Measurements from ENCODE around the gene AMDHD1.

AMDHD1 gene, protein sequence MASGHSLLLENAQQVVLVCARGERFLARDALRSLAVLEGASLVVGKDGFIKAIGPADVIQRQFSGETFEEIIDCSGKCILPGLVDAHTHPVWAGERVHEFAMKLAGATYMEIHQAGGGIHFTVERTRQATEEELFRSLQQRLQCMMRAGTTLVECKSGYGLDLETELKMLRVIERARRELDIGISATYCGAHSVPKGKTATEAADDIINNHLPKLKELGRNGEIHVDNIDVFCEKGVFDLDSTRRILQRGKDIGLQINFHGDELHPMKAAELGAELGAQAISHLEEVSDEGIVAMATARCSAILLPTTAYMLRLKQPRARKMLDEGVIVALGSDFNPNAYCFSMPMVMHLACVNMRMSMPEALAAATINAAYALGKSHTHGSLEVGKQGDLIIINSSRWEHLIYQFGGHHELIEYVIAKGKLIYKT

GRCh38 chr12:95943330-95943842, at the start of gene AMDHD1:
Gene AMDHD1, plus strand, starts transcription at chr12:95943331. Its CDS starts 68 bp downstream, at chr12:95943399.
- in situ Hi-C loops (cut with MboI; ENCODE audit: low sequenced_read_pairs) = no loop called here

GRCh38 chr12:95896846-95897245, 46.3 kb upstream of the AMDHD1 start:
- in situ Hi-C loops (cut with MboI; ENCODE audit: low sequenced_read_pairs) = no loop called here

GRCh38 chr12:95898081-95898480, 45.0 kb upstream of the AMDHD1 start:
- in situ Hi-C loops (cut with MboI; ENCODE audit: low sequenced_read_pairs) = no loop called here

DNA sequence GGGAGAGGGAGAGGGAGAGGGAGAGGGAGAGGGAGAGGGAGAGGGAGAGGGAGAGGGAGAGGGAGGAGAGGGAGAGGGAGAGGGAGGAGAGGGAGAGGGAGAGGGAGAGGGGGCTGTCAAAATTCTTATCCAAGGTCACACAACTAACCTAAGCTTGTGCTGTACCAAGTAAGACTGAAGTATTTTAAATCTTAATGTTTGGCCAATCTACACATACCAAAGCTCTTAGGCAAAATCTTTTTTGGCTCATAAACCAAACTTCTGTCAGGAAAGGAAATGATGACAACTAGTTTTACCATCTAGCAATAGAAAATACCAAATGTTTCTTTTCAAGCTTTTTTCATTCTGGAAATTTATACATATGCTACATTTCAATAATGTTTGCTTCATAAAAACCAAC, 34.6 kb upstream of the AMDHD1 start:
- in situ Hi-C loops (cut with MboI; ENCODE audit: low sequenced_read_pairs) = no loop called here

GRCh38 chr12:95909871-95910270, 33.3 kb upstream of the AMDHD1 start:
- in situ Hi-C loops (cut with MboI; ENCODE audit: low sequenced_read_pairs) = no loop called here

DNA sequence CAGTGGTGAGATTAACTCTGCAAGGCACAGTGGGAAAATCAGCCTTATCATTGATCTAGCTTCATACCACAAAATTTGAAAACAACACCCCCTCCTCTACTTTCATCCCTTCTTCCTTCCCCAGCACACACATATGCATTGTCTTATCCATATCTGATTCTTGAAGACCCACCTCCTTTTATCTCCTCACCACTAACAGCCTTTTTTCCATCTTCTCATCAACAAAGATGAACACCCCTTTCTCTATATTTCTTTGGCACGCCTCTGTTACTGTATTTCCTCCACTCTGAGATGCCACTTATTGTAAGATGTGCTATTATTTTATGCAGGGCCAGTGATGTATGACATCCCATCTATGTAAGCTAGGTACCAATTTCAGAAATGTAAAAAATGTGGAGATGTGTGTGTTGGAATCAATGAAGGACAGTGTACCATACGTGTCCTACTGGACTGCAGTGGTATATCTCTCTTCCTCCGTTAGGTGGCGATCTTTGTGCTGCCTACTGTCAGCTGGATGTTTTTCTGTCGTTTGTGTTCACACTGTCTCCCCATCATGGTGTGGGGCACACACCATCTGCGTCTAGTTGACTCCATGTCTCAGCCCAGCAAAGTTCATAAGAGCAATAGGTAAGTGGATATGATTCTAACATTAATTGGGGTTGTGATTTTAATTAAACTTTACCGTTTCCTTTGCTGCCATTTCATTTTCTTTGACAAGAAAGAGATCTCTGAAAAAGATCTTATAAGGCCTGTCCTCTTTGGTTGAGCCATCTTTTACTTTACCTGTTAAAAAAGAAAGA, 24.7 kb upstream of the AMDHD1 start:
- in situ Hi-C loops (cut with MboI; ENCODE audit: low sequenced_read_pairs) = no loop called here

DNA sequence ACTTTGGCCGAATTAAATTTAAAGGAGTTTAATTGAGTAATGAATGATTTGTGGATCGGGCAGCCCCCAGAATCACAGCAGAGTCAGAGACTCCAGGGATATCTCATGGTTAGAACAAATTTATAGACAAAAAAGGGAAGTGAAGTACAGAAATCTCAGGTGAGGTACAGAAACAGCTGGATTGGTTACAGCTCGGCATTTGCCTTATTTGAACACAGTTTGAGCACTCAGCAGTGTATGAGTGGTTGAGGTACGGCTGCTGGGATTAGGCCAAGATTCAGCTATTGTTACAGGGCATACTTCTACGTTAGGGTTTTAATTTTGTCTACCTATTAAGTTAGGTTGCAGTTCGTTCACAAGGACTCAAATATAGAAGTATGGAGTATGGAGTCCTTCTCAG, 24.0 kb upstream of the AMDHD1 start:
- in situ Hi-C loops (cut with MboI; ENCODE audit: low sequenced_read_pairs) = no loop called here

DNA sequence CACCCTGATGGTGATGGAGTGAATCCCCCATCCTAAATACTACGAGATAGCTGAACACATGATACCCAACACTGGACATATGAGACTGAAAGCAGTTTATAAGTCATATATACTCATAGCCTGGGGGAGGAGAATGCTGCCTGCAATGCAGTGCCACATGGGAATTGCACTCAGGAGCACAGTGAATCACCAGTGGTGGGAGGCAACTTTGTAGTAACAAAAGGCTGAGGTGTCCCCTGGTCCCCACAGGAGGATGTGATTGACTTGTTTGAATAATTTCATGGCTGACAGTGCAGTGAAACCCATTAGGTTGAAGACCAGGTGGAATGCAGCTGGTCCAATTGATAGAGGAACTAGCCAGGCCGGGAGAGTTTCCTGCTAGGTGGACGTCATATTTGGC, 20.9 kb upstream of the AMDHD1 start:
- in situ Hi-C loops (cut with MboI; ENCODE audit: low sequenced_read_pairs) = no loop called here

GRCh38 chr12:95940514-95940913, 2.6 kb upstream of the AMDHD1 start:
- in situ Hi-C loops (cut with MboI; ENCODE audit: low sequenced_read_pairs) = no loop called here

DNA sequence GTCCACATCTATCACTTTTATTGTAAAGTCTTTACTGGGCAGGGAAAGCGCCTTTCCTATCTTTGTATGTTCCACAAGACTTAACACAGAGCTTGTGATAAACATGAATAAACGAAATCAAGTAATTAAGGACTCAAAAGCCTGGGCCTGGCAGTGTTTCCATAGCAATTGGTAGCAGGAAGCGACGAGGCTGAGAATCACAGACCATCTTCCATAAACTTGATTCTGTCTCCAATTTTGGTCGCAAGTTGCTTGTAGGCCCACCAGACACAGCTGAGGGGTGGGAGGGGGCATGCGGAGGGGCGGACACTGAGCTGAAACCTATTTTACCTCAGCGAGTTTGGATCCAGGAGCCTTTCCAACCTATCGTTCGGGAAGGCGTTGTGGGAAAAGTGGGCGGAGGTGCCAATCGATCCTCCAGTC, 1.0 kb upstream of the AMDHD1 start:
- in situ Hi-C loops (cut with MboI; ENCODE audit: low sequenced_read_pairs) = no loop called here

DNA sequence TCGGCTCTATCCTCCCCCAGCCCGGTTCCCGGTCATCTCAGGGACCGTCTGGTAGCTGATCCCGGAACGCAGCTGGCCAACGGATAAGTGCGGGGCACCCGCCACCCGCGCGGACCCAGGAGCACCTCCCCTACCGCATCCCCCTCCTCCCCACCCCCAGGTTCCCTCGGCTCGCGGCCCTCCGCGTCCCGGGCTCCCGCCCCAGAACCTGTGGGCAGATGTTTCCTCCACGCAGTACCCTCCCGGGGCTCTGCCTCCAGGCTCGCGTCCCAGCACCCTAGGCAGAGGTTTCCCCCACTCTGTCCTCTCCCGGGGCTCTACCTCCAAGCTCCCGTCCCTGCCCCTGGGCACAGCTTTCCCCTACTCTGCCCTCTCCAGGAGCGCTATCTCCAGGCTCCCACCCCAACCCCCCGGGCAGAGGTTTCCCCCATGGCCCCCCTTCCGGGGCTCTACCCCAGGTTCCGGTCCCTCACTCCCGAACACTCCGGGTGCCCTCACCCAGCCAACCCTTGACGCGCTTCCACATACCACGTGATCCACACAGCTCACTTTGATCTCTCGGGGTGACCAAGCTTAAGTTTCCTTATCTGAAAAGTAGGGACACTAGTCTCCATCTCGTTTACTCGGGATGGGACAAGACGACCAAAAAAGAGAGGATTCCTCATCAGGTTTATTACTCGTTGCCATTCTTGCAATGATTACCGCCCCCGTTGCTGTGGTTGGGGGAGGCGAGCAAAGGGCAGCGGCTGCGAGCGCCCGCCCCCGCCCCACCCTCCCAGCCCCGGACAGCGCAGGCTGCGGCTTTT, 404 bp upstream of the AMDHD1 start, which contains the start of gene CCDC38:
Gene CCDC38 (minus strand): TSS at position 91 of the 806 bp plus-strand sequence. CDS start 6,105 bp downstream, outside the sequence.
- in situ Hi-C loops (cut with MboI; ENCODE audit: low sequenced_read_pairs) = no loop called here

DNA sequence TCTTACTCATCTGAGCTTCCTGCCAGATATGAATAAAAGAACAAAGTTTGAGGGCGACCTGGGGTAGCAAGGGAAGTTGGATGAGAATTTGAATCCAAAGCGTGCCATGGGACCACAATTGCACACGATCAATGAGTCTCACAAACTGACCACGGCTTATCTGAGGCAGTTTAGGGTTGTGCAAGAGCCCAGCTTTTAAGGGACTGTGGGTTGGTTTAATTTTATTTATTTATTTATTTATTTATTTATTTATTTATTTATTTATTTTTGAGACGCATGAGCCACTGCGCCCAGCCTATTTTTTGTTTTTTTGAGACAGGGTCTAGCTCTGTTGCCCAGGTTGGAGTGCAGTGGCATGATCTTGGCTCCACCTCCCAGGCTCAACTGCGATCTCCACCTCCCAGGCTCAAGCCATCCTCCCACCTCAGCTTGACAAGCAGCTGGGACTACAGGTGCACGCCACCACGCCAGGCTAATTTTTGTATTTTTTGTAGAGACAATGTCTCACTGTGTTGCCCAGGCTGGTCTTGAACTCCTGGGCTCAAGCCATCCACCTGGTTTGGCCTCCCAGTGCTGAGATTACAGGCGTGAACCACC, 1.1 kb downstream of the AMDHD1 start:
- in situ Hi-C loops (cut with MboI; ENCODE audit: low sequenced_read_pairs) = no loop called here

DNA sequence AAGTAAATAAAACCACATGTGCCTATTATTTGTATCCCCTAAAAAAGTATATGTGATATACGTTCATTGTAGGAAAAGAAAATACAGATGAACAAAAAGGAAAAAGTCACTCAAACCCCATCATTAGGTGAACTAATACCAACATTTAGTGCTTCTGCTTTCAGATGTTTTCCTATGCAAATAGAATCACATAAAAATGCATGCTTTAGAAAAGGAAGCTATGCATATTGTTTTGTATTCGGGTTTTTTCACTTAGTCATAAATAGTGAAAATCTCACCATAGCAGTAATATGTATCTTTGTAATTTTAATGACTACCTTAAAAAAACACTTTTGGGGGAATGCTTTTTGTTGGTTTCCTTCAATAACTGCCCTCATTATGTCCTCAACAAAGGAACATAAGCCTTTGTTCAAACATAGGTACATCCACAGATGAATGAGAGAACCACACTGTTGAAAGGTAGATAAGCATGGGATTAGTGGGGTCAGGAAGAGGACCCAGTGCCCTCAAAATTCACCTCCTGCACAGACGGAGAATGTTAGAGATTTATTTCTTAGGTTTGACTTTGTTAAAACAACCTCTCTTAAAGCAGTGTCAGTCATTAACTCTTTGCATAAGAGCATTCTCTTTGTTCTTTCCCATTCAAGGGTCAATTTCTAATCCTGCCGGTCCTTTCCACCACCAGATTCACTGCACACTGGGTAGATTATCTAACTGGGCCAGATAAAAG, 6.5 kb downstream of the AMDHD1 start:
- in situ Hi-C loops (cut with MboI; ENCODE audit: low sequenced_read_pairs) = no loop called here

DNA sequence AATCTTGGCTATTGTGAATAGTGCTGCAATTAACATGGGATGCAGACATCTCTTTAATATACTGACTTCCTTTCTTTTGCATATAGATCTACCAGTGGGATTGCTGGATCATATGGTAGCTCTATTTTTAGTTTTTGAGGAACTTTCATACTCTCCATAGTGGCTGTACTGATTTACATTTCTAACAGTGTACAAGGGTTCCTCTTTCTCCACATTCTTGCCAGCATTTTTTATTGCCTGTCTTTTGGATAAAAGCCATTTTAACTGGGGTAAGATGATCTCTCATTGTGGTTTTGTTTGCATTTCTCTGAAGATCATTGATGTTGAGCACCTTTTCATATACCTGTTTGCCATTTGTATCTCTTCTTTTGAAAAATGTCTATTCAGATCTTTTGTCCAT, 8.4 kb downstream of the AMDHD1 start:
- in situ Hi-C loops (cut with MboI; ENCODE audit: low sequenced_read_pairs) = no loop called here

- in situ Hi-C loops (cut with MboI; ENCODE audit: low sequenced_read_pairs) = no loop called here
Measured at GRCh38 chr12:95953000-95953399, 9.9 kb downstream of the AMDHD1 start.

DNA sequence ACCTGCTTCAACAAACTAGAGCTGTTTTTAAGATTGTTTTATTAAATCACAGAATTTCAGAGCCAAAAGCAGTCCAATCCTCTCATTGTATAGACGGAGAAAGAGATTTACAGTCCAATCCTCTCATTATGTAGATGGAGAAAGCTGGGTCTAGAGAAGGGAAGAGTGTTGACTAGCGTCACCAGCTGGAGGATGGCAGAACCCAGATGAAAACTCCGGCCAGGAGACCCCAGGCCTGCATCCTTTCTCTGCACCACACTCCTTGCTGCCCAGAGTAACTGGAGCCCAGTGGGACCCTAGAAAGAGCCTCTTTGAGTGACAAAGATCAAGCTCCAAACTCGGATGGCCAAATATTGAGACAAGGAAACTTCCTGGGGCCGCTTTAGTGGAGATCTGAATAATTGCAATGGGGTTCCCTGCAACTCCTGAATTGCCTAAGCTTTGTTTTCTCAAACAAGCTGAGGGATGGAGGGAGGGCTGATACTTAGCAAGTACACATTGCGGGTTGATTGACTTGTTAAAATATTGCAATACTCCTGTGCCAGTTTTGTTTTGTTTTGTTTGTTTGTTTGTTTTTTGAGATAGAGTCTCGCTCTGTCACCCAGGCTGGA, 12.5 kb downstream of the AMDHD1 start:
- in situ Hi-C loops (cut with MboI; ENCODE audit: low sequenced_read_pairs) = no loop called here

- in situ Hi-C loops (cut with MboI; ENCODE audit: low sequenced_read_pairs) = no loop called here
Measured at GRCh38 chr12:95956557-95957145, 13.5 kb downstream of the AMDHD1 start.

- in situ Hi-C loops (cut with MboI; ENCODE audit: low sequenced_read_pairs) = no loop called here
Measured at GRCh38 chr12:95959107-95959506, 16.0 kb downstream of the AMDHD1 start.

- in situ Hi-C loops (cut with MboI; ENCODE audit: low sequenced_read_pairs) = no loop called here
Measured at GRCh38 chr12:95960241-95960640, 17.1 kb downstream of the AMDHD1 start.
